ENCODE data around the gene HIP1R.

HIP1R gene

DNA sequence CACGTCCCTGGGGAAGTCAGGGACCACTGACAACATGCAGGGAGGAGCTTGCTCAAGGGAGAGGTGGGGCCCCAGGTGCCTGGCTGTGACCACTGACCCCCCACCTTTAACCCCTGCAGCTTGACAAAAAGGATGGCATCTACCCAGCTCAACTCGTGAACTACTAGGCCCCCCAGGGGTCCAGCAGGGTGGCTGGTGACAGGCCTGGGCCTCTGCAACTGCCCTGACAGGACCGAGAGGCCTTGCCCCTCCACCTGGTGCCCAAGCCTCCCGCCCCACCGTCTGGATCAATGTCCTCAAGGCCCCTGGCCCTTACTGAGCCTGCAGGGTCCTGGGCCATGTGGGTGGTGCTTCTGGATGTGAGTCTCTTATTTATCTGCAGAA, 26.3 kb downstream of the HIP1R start:
- DNase-seq (ENCODE audit: low spot score): no peak

DNA sequence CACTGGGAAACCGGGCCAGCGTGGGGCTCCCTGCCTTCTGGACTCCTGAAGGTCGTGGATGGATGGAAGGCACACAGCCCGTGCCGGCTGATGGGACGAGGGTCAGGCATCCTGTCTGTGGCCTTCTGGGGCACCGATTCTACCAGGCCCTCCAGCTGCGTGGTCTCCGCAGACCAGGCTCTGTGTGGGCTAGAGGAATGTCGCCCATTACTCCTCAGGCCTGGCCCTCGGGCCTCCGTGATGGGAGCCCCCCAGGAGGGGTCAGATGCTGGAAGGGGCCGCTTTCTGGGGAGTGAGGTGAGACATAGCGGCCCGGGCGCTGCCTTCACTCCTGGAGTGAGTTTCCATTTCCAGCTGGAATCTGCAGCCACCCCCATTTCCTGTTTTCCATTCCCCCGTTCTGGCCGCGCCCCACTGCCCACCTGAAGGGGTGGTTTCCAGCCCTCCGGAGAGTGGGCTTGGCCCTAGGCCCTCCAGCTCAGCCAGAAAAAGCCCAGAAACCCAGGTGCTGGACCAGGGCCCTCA, 26.9 kb downstream of the HIP1R start:
- DNase-seq (ENCODE audit: low spot score): no peak

DNA sequence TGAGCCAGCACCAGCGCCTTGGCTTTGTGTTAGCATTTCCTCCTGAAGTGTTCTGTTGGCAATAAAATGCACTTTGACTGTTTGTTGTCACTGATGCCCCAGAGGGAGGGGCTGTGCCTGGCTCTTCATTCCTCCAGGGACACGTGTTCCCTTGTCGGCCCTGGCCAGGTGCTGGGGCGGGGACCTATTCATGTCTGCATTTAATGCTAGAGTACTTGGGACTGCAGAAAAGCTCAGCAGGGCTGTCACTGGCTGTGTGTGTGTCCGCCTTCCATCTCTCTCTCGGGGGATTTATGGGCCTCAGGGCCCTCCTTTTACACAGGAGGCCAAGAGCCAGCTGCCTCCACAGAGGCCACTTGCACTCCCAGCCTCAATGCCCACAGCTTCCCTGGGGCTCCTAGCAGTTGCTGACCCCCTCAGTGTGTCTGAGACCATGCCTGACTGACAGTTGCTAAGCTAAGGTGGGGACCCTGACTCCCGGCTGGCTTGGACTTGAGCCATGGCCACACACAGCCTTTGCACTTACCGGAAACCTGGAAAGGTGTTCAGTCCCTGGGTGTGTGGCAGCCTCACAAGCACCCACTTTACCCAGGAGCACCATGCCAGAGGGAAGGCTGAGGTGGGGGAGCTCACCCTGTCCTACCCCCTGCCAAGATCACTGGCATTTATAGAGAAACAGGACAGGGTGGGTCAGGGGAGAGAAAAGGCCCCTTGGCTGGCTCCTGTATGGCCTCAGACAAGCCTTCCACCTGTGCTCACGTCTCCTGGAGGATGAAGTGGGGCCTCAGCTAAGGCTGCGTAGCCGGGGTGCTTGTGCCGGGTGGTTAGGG, 27.8 kb downstream of the HIP1R start:
- no peak for DNase-seq (ENCODE audit: low spot score)

DNA sequence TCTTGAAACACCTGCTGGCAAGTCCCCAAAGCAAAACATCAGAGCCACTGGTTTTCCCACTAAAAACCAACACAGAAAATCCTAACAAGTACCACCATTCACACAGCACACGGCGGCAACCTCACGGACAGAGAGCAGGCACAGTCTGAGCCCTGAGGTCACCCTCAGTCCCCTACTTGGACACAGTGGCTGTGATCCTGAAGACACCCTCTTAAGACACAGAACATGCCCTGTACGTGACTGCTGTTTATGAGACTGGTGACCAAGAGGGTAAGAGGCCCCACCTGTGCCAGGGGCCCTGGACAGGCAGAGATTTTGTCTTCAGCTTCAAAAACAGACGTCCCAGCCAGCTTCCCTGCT, 29.6 kb downstream of the HIP1R start:
- DNase-seq (ENCODE audit: low spot score): no peak

DNA sequence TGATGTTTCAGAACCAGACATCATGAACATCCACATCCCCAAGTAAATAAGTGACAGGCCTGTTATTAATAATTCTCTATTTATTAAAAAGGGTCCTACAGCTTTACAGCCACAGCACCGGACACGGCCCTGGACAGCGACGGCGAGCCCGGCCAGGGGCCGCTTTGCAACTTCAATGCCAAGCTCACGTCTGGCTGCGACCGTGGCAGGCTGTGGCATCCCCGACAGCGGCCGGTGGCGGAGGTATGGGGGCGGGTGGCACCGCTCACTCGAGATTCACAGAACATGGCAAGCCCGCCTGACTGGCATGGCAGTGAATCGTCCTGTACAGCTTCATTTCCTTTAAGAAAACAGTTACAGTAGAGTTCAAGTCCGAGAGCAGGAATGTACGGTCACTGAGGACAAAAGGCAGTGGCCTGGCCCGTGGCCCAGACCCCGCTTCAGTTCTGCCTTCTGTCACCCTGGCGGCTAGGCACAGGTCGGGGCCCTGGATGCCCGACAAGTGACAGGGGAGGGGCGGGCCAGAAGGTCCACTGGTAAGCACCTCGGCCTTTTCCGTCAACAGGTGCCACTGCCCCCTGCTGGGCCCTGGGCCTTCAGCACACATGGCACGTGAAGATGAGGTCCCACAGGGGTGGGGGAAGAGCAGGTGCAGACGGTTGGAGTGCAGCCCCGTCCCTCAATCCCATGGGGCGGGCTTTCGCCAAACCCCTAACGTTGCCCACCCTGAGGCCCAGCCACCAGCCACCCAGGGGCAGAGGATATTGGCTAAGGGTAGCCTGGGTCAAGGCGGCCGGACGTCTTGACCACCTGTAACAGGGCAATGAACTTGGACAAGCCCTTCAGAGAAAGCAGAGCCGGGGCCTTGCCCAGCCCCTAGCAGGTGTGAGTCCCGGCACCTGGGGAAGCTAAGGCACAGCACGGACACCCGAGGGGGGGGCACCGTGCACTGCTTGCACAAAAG, 30.3 kb downstream of the HIP1R start:
- DNase-seq (ENCODE audit: low spot score): no peak

DNA sequence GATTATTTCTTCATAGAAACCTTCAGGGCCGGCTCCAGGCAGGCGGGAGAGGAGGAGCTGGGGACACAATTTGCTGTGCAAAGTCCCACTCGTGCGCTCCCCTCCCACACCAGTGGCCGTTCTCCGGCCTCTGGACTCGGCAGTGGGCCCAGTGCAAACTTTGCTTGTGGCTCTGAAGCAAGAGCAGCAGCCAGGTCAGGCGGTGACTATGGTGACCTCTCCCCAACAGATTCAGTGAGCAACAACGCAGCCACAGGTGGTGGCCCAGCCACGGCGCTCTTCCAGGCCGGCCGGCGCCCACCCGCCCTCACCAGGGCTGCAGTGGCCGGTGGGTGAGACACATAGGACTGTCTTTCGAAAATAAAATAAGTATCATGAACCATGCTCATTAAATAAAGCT, 31.1 kb downstream of the HIP1R start:
- no peak for DNase-seq (ENCODE audit: low spot score)

DNA sequence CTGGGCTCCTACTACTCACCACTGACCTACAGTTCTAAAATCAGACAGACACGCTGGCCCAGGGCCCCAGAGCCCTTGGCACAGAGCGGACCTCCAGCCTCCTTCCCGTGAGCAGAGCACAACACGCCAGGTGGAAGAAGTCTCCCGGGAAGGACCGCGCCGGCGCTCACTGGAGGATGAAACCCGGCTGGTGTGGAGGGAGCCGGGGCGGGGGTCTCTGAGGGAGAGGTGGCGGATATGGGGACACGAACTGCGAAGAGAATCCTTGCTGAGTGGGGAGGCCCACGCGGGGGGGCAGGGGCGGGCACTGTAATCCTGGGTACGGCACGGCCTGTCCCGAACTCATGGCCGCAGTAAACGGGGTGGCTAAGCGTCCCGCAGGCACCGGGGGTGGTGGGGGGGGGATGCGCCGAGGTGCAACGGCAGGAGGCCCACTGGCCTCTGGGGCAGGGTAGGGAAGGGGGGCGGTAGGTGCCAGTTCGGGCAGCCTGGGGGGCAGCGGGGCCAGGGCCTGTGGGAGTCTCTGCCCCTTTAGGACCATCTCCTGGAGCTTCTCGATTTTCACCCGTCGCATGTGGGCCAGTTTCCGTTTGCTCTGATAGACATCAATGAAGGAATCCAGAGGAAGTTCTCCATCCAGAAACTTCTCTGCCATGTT, 31.8 kb downstream of the HIP1R start:
- no peak for DNase-seq (ENCODE audit: low spot score)

DNA sequence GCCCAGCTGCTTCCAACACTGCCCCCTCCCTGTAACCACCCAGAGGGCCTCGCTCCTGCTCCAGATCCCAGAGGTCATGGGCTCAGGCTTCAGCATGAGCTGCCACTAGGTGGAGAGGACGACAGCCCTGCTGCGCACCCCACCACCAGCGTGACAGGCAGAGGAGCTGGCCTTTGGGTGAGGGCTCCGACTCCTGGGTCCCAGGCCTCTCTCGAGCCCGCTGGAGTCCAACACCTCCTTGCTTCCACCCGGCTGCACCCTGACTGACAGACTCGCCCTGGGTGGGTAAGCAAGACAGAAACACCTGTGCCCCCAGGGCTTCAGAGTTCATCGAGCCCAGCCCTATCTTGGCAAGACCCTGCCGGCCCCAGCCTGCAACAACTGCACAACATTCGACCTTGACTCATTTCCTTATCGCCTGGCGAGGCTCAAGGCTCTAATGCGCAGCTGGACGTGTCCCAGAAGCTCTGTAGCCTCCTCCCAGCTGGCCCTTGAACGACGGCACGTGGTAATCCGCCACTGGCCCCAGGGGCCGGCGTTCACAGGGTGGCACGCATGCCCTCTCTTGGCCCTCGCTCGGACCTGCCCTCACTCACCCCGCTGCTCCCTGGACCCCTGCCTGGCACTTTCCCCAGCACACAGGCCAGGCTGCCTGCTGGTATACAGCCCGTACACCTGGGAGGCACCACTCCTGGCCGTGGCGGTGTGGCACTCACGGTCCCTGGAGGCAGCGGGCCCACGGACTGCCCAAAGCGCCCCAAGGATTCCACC, 32.6 kb downstream of the HIP1R start:
- no peak for DNase-seq (ENCODE audit: low spot score)

DNA sequence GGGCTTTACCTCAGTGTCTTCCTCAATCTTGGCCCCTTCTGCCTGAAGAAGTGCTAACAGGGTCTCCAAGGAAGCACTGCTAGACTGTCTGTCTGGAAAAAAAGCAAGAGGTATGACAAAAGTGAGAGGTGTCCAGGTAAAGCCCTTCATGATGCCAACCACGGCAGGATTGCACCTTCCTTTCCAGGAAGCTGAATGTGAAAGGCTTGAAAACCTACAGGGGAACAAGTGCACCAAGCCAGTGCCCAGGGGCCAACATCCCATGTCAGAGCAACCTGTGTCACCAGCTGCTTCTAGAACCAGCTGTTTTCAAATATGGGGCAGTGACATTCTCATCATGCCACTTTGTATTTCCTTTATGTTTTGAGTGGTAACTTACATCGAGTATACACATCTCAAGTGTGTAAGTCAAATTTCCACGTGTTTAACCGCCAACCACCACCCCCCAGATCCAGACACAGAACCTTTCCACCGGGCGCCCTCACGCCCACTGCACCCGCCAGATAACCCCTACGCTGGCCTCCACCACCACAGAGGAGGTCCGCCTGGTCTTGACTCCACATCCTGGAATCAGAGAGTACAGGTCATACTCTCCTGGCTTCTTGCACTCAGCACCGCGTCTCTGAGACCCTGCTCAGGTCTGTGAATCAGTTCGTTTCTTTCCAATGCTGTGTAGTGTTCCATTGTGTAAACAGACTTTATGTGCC, 33.4 kb downstream of the HIP1R start:
- DNase-seq (ENCODE audit: low spot score): no peak

DNA sequence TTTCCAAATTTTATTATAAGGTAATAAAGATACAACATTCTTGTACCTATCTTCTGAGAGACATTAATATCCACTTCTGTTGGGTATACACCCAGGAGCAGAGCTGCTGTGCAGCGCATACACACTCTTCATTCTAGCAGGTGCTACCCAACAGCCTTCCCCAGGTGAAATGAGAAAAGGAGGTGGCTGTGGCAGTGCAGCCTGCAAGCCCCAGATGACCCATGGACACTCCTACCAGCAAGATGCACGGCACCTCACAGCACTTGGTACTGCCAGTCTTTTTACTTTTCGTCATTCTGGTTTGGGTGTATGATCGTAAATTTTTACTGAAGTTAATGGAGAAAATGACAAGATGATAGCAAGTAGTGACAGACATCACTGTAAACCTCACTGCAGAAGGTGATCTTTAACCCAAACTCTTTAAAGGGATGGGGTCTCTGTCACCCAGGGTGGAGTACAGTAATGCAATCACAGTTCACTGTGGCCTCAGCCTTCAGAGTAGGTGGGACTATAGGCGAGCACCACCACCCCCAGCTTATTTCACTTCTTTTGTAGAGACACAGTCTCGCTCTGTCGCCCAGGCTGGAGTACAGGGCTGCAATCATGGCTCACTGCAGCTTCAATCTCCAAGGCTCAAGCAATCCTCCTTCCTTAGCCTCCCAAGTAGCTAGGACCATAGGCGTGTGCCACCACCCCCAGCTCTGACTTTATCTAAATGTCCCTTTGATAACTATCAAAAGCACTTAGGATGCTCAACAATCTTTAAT, 34.1 kb downstream of the HIP1R start:
- no peak for DNase-seq (ENCODE audit: low spot score)

DNA sequence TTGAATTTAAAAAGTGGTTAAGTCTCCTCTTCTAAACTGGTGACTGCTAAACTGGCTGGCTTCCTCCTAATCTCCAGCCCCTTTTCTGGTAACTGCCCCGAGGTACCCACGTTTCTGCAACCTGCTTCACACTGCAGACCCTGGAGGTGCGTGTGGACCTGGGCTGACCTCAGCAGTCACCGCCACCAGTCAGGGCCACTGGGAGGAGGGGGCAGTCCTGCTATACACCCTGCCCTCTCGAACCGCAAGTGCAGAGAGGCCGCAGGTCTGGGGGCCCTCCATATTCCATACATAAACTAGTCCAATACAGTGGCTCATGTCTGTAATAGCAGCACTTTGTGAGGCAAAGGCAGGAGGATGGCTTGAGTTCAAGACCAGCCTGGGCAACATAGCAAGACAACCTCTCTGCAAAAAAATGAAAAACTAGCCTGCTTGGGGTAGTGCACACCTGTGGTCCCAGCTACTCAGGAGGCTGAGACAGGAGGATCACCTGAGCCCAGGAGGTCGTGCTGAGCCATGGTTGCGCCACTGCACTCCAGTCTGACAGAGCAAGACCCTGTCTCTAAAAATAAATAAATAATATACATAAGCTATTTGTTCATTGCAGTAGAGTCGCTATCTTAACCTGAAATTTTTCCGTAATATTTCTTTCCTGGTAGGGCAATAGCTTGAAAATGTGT, 35.0 kb downstream of the HIP1R start:
- DNase-seq (ENCODE audit: low spot score): no peak

DNA sequence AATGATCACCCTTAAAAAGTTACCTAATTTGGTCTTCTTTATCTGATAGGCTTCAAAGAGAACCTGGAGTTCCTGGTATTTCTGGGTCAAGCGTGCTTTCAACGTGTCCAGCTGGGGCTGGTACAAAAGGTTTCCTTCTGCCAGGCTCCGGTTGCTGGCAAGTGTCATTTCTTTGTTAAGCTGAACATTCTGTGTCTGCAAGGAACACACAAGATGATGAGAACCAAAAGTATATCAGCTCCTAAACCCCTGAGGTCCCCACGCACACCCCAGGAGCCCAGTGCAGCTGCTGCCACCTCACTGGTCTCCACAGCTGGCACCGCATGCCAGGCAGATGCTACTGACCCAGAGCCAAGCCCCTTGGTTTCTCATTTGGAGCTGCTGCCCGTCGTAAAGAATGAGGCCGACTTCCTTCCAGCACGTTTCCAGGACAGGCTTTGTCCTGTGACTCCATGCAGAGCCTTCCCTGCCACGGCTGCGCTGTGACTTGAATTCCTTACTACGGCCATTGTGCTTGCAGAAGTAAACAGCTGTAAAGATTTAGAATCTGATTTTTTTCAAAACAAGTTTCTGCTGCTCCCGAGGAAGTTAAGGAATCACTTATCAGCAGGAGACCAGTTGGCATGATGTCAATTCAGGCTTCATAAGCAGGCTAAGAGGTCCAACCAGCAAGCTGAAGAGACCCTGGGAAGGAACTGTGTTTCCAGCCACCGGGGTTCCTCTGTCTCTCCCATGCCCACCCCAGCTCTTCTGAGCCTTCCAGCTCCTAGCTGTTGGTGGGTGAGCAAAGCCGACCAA, 35.8 kb downstream of the HIP1R start:
- DNase-seq (ENCODE audit: low spot score): peak; percentile 60

DNA sequence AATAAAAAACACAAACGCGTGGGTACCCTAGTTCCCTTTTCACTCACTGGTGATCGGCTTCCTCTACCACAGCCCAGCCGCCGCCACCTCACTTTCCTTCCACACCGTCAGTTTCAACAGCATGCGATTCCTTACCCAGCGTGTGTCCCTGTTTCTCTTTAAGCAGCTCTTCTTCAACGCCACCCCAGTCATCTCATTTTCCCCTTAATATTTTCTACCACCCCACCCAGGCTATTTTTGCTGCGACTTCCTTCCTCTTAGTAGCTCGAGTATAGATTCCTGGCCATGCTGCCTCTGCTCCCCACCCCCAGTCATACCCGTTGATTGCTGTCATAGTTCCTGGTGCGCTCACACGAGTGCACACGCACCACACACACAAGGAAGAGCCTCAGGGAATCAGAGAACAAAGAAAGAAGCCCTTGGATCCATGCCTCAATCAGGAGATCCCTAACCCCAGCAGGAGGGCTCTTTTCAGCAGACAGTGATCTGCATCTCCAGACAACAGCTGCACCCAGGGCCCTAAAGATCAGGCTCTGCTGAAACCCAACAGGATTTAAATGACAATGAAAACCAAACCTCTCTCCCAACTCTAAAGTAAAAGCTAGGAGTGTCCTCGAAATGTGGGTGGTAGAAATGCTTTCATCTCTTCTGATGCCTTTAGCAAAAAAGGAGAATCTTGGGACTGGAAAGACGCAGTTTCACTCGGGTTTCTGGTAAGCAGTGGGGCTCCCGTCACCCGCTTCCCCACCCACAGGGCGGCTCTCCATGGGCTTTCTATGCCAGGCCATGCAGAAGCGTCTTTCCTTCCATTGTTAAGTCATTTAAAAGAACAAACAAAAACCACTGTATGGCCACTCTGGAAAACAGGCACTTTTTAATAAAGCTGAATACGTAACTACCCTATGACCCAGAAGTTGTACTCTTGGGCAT, 36.9 kb downstream of the HIP1R start:
- DNase-seq (ENCODE audit: low spot score): peak; percentile 84

DNA sequence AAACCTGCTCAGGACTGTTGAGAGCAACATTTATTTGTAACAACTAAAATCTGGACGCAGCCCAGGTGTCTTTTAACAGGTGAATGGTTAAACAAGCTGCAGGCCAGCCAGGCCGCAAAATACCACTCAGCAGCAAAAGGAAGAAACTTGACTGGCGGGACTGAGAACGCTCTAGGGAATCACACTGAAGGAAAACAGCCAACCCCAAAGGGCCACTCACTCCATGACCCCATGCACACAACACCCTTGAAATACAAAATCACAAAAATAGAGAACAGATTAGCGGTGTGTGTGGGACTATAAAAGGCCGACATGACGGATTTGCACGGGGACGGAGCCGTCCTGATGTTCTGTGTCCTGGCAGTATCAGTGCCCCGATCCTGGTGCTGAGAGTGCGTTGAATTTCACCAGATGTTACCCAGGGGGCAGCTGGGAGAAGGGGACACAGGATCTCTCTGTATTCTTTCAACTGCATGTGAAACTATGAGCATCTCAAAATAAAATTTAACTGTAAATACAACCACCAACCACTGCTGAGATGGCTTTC, 37.6 kb downstream of the HIP1R start:
- DNase-seq (ENCODE audit: low spot score): no peak

DNA sequence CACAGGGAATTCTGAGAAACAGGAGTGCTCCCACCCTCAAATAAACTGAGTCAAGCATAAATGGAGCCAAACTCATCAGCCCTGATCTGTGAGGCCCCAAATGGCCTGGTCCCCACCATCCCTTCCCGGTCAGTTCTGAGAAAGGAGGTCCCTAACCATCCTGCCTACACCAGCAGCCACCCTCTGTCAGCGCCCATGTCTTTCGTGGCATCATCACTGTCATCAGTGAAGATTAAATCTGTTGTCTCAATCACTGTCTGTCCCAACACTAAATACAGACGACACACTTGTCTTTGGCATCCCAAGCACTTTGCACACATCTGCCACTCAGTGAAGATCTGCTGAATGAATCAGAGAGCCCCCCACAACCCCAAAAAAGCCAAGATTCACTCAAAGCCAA, 38.3 kb downstream of the HIP1R start:
- DNase-seq (ENCODE audit: low spot score): no peak

DNA sequence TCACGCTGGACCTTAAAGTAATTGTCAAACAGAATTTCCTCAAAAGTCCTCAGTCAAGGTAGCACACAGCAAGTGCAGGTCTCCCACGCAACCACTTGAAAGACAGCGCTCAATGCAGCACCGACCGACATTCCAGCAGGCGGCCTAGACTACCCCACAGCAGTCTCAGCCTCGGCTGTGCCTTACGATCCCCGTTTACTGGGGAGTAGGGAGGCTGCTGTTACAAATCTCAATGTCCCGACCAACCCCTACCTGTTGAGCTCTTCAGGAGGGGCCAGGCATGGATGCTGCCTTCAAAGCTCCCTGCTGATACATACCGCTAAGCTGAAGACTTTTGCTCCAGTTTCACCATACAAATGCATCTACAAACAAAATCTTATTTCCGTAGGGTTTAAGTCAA, 38.8 kb downstream of the HIP1R start:
- DNase-seq (ENCODE audit: low spot score): no peak

DNA sequence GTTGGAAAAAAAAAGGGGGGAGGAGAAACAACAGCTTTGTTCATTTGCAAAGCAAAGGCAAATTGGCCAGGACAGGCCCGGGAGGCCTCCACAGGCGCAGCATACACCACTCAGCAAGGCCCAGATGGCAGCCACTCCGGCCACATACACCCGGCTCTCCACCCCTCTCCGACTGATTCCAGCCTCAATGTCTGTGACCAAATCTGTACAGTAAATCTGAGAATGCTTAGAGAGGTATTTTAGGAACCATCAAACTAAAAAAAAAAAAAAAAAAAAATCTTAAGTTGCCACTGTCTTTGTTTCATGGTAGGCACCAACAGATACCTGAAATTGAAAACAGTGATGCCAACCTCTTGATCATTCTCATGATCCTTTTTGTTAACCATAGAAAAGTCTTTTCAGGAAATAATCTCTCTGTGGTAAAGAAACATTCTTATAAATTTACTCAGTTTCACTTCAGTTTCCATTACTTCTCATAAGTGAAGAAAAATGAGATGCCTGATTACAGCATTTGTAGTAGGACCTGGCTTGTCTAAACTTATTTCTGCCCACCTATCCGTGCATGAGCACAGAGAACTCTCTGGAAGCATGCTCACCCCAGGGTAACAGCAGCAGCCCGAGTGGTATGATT, 40.4 kb downstream of the HIP1R start:
- DNase-seq (ENCODE audit: low spot score): peak; percentile 46

Measured in AG08395 (cell line).